ENCODE results near the gene PRRC2B.
"Not testable (repeated sequence)": the region's sequence is repeated elsewhere in the genome, so short reads cannot be mapped to it uniquely, and the experiment has no call there.

The PRRC2B gene

GRCh38 chr9:131485728-131486422, 92.0 kb downstream of the PRRC2B start:
- DNase-seq (ENCODE audit: low read depth), result no peak

GRCh38 chr9:131487001-131487400, 93.1 kb downstream of the PRRC2B start:
- no peak for DNase-seq (ENCODE audit: low read depth)

DNA sequence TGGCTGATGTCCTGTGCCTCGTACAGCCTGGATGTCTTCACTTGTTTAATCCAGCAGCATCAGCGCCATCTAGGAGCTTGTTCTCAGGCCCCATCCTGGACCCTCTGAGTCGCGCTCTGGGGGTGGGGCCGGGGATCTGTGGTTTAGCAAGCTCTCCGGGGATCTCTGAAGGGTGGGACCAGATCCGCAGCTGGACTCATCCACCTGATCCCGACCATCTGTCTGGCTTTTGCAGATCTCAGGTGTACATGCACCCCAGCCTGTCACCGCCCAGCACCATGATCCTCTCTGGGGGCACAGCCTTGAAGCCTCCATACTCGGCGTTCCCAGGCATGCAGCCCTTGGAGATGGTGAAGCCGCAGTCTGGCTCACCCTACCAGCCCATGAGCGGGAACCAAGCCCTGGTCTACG, 93.7 kb downstream of the PRRC2B start:
- DNase-seq (ENCODE audit: low read depth), result no peak

DNA sequence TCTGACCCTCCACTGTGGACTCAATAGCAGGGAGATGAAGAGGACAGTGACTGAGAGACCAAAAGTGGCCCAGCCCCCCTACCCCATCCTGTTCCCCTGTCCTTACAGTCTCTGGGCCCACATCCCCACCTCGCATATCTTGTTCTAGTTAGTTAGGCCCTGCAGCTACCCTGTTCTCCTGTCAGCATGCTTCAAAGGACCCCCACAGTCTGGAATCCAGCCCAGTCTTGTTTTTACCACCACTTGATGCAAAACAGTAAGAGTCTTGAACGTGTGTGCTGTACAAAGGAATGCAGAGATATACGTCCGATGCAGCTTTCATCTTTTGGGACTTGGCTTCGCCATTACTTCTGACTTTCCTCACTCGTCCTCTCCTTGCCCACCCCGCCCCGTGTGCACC, 96.6 kb downstream of the PRRC2B start:
- no peak for DNase-seq (ENCODE audit: low read depth)

DNA sequence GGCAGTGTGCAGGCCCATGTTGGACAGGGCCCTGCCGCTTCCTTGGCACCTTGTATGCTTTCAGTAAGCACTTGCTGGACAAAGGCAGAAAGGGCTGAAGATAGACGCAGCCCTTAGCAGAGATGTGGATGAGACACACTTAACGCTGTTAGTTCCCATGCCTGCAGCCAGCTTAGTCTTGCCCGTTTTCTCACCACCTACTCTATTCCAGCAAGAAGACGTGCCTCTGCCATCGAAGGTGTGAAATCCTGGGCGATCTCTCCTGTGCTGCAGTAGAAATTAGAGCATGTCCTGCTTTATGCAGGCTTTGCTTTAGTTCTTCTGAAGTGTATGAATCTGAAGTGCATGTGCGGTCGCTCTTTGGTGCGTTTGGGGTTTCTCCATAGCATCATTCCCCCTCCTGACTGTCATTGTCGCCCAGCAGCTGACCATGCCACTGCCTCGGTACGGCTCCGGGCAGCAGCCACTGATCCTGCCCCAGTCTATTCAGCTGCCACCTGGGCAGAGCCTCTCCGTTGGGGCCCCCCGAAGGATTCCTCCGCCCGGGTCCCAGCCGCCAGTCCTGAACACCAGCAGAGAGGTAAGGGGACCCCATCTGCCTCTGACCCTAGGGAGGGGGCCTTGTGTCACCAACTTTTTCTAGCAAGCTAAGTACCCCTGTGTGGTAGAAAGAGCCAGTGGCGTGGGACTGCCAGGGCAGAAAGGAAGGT, 97.3 kb downstream of the PRRC2B start:
- no peak for DNase-seq (ENCODE audit: low read depth)

- no peak for DNase-seq (ENCODE audit: low read depth)
These were observed 98.2 kb downstream of the PRRC2B start for GRCh38 chr9:131492070-131492469.

- DNase-seq (ENCODE audit: low read depth), result no peak
These were observed 100.5 kb downstream of the PRRC2B start for GRCh38 chr9:131494296-131494870.

- no peak for DNase-seq (ENCODE audit: low read depth)
These were observed 101.9 kb downstream of the PRRC2B start for GRCh38 chr9:131495785-131496184.

- DNase-seq (ENCODE audit: low read depth), result no peak
These were observed 103.0 kb downstream of the PRRC2B start for GRCh38 chr9:131496844-131497405.

DNA sequence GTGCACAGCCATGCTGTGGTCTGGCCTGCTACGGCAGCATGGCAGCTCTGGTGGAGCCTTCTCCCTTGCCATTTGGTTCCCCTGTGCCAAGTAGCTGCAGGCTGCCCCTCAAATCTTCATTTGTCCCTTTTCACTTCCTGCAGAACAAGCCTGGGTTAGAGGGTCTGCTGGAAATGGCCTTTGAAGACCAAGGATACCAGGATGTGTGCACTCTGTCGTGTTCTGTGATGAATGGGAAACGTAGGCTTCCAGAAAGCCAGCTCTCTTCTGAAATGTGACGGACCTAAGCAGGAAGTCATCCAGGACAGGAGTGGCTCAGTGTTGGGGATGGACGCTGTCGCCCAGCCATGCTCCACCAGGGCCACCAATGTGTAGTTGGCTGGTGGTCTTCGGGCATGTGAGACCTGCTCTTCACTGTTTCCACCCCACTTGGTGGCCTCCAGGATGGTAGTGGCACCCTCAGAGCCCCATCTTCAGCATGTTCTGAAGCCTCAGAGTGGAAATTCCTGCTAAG, 105.4 kb downstream of the PRRC2B start:
- DNase-seq (ENCODE audit: low read depth), result no peak

GRCh38 chr9:131500377-131500776, 106.5 kb downstream of the PRRC2B start:
- no peak for DNase-seq (ENCODE audit: low read depth)

DNA sequence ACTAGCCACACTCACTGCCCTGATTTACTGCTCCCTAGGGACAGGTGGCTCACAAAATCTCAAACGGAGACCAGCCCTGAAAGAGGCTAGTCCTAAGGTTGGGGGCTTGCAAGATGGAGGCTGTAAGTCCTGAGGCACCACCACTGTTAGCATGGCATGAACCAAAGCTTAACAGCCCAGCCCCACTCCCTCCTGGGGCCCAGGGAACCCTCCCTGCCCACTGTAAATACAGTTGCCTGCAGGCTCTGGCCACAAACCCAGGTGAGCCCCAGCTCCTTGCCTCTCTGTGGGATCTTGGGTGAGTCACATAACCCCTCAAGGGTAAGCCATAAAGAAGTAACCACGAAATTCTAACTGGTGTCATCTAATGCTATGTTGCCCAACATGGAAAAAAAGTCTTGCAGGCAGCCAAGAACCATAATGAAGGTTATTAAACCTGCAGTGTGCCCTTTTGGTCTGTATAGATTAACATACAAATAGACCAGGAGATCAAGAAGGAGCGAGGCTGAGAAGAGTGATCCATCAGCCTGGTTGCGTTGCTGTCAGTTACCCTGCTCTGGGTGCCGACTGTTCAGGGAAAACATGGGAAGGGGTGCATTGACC, 107.2 kb downstream of the PRRC2B start:
- peak; percentile 48 for DNase-seq (ENCODE audit: low read depth)

DNA sequence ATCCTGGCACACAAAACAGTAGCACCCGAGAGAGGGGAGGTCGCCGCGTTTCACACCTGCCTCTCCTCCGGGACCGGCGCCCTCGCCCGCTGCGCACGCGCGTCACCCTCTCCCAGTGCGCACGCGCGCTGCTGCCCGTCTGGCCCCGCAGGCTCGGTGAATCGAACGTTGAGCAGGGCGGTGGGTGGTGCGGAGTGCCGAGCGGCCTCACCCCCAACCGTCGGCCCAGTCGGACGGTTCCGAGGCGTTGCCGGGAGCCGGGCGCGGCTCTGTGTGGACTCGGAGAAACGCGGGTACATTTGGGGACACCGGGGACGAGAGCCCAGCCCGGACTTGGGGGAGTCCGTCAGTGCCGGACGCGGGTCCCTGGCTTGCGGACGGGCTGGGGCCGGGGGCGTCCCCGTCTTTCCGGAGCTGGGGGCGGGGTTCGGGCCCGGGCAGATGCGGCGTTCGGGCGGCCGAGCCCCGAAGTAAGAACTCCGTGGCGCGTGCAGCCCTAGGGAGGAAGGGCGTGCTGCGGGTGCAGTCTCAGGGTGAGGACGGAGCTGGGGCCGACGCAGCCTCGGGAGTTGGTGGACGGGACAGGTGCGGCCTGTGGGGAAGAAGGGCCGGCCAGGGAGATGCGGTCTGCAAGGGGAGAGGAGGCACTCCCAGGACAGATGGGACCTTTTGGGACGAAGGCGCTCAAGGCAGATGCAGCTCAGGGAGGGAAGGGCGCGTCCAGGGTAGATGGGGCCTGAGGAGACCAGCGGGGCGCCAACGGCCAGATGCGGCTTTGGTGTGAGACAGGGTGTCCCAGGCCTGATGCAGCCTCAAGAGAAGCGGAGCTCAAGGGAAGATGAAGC, 109.1 kb downstream of the PRRC2B start, which contains the start of gene POMT1:
TSS of gene POMT1 (plus strand) at position 138 of the 845 bp plus-strand sequence. CDS start 1,301 bp downstream, outside the sequence.
- DNase-seq (ENCODE audit: low read depth), result peak; percentile 54

- no peak for DNase-seq (ENCODE audit: low read depth)
These were observed 110.0 kb downstream of the PRRC2B start for GRCh38 chr9:131503626-131504465.

GRCh38 chr9:131505012-131505411, 111.1 kb downstream of the PRRC2B start:
- no peak for DNase-seq (ENCODE audit: low read depth)

DNA sequence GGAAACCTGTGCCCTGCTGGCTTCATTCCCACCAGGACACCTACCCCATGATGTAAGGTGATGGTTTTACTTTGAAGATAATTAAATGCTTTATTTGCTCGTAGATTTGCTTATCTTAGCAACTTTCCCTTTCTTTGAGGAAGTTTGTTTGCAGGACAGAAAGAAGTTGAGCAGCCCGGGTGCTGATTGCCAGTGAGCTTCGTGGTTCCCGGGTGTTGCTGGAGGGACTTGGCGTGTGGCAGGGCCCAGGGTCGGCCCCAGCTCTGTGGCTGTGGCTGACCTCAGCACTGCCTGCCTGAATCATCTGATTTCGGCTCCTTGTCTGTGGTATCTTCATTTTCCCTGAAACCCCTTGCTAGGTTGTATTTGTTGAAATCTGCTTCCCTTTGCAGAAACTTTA, 117.5 kb downstream of the PRRC2B start:
- no peak for DNase-seq (ENCODE audit: low read depth)

DNA sequence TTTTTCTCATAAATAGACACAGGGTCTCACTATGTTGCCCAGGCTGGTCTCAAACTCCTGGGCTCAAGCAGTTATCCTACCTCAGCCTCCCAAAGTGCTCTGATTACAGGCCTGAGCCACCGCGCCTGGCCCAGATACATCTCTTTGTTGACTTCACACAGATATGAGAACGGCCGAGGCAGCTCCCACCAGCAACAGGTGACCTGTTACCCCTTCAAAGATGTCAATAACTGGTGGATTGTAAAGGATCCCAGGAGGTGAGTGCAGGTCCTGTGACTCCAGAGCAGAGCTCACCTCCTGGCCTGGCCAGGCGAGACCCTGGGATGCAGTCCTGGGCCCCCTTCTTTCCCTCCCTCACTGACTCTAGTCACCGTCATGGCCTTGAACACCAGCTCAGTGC, 118.0 kb downstream of the PRRC2B start:
- DNase-seq (ENCODE audit: low read depth), result no peak

- no peak for DNase-seq (ENCODE audit: low read depth)
These were observed 119.3 kb downstream of the PRRC2B start for GRCh38 chr9:131513177-131513576.

DNA sequence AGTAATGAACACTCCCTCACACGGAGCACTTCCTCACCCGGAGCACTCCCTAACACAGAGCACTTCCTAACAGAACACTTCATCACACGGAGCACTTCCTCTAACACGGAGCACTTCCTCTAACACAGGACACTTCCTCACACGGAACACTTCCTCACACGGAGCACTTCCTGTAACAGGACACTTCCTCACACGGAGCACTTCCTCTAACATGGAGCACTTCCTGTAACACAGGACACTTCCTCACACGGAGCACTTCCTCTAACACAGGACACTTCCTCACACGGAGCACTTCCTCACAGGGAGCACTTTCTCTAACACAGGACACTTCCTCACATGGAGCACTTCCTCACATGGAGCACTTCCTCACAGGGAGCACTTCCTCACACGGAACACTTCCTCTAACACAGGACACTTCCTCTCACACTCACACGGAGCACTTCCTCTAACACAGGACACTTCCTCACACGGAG, 121.7 kb downstream of the PRRC2B start:
- not testable (repeated sequence) for DNase-seq (ENCODE audit: low read depth)

- DNase-seq (ENCODE audit: low read depth), result no peak
These were observed 122.2 kb downstream of the PRRC2B start for GRCh38 chr9:131516100-131516499.
